SH-SY5Y (cell line): ENCODE results near the gene CYP1A1.

Source experiments
- GATA2 ChIP-seq: IDR thresholded peaks from 2 replicates; pipeline ENCODE4 v1.6.1; 2011; ENCODE audit warnings: mild to moderate bottlenecking, low read depth, low read length
- GATA3 ChIP-seq: IDR thresholded peaks from 2 replicates; pipeline ENCODE4 v1.6.1; 2011; ENCODE audit warnings: low read depth, mild to moderate bottlenecking, low read length, moderate library complexity

DNA sequence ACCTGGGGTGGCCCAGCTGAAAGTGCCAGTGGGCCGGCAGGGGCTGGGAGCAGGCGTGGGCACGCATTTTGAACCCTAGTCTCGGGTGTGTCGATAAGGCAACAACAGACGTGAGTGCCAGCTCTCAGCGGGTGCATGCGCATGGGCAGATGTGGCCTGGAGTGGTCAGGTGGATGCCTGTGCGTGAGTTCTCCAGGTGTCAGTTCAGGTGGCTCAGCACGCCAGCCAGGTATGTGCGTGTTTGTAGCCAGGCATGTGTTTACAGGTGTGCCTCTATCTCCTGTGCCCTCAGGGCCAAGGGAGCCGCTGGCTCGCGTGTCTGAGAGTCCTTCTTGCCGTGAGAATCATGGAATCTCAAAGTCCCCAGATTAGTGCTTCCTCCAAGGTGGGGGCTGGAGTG is 38.1 kb upstream of the CYP1A1 start:
- TF ChIP-seq GATA3: no peak
- no peak for TF ChIP-seq GATA2
